Neuron (in vitro differentiated cells): Measurements from ENCODE around the gene ABCA2.
"Not testable (repeated sequence)": the region's sequence is repeated elsewhere in the genome, so short reads cannot be mapped to it uniquely, and the experiment has no call there.

ENCODE experiments used
- H2AFZ ChIP-seq: one replicate; pipeline ENCODE4 v1.6.1; 2013; ENCODE audit warnings: low read depth, mild to moderate bottlenecking, inconsistent platforms, low read length, moderate library complexity
- H3K27me3 ChIP-seq: one replicate; pipeline ENCODE4 v1.6.1; 2013; ENCODE audit warnings: low read length; ENCODE audit not compliant: insufficient read depth
- H3K36me3 ChIP-seq: one replicate; pipeline ENCODE4 v1.6.1; 2013; ENCODE audit warnings: low read length; ENCODE audit not compliant: insufficient read depth
- H3K4me1 ChIP-seq: one replicate; pipeline ENCODE4 v1.6.1; 2013; ENCODE audit warnings: low read length; ENCODE audit not compliant: insufficient read depth
- H3K4me3 ChIP-seq: 2 replicates; pipeline ENCODE4 v1.5.1; 2013; ENCODE audit warnings: mild to moderate bottlenecking, low read length, moderate library complexity
- H3K9me3 ChIP-seq: one replicate; pipeline ENCODE4 v1.6.1; 2013; ENCODE audit warnings: low read length

ABCA2 gene

DNA sequence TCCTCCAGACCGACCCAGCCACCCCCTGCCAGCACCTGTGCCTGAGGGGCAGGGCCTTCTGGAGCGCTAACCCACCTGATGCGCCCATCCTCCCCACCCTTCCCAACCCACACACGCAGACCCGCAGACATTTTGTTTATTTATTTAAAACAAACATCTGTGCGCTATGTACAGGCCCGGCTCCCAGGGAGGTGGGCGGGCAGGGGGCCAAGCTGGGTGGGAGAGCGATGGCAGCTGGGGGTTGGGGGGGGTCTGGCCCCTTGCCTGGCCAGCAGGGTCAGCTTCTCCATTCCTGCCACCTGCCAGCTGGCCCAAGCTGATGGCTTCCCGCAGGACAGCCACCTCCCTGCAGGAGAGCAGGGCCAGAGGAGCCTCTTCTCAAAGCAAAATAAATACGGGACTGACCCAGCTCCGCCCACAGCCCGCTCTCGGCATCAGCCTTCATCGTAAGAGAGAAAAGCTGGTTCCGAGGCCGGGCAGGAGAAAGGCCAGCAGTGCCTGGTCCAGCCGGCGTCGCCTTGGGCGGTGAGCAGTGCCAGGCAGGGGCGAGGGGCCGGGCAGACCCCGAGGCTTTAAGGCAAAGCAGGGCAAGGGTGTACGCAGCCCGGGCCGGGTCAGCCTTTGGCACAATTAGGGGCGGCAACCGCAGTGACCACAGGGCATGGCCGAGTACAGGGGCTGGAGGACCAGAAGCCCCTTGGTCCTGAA, 20.8 kb downstream of the ABCA2 start:
- H3K4me1 ChIP-seq = no peaks in the 10 kb centered on the region
- H3K4me3 ChIP-seq = no peak overlapping the region
- no peak overlapping the region for H2AFZ ChIP-seq
- no peaks in the 10 kb centered on the region for H3K9me3 ChIP-seq
- H3K27me3 ChIP-seq = no peaks in the 10 kb centered on the region
- H3K36me3 ChIP-seq = peaks cover 8% of the 10 kb centered on the region

DNA sequence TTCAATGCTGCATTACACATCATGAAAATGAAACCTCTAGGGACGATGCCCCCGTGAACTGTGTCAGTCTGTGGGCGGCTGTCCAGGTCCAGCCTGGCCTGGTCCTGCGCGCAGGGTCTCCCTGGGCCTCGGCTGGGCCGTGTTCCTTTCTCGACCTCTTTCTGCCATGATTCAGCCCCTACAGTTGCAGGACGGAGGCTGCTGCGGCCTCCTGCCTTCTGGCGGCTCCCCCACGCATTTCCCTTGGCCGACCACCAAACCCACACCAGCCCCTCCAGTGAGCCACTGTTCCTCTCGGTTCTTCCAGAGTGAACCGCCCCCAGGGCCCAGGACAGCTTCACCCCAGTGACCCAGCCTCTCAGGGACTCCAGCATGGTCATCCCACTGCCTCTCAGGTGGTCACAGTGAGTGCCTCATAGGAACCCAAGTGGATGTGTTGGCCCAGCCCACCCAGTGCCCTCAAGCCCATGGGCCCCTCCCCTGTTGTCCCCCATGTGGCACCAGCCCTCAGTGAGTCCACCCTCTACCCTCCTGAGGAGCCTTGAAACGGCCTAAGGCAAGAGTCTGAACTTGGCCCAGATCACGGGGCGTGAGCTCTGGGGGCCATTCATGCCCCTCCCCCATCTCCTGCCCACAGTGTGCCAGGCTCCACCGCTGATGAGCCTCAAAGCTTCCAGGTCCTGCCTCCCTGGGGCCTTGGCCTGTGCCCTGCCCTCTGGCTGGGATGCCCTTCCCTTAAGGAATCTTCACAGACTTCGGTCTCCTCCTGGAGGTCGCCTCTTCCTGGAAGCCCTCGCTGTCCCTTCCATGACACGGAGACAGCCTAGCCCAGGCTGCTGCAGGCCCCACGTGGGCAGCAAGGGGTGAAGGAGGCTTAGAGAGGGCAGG, 21.7 kb downstream of the ABCA2 start:
- Histone ChIP-seq H3K4me1 (no peaks in the 10 kb centered on the region), H3K4me3 (no peak overlapping the region), H3K27me3 (no peaks in the 10 kb centered on the region), H2AFZ (no peak overlapping the region), H3K9me3 (no peaks in the 10 kb centered on the region), H3K36me3 (peaks cover 3% of the 10 kb centered on the region)

DNA sequence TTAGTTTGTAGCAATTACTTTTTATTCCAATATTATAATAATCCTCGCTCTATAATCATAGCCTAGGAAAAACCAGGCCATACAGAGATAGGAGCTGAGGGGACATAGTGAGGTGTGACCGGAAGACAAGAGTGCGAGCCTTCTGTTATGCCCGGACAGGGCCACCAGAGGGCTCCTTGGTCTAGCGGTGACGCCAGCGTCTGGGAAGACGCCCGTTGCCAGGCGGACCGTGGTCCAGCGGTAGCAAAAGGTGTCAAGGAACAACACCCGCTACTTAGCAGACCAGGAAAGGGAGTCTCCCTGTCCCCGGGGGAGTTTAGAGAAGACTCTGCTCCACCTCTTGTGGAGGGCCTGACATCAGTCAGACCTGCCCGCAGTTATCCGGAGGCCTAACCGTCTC, 23.8 kb downstream of the ABCA2 start:
- not testable (repeated sequence) for H3K4me3 ChIP-seq, H3K9me3 ChIP-seq, H2AFZ ChIP-seq, H3K4me1 ChIP-seq, H3K36me3 ChIP-seq, H3K27me3 ChIP-seq

DNA sequence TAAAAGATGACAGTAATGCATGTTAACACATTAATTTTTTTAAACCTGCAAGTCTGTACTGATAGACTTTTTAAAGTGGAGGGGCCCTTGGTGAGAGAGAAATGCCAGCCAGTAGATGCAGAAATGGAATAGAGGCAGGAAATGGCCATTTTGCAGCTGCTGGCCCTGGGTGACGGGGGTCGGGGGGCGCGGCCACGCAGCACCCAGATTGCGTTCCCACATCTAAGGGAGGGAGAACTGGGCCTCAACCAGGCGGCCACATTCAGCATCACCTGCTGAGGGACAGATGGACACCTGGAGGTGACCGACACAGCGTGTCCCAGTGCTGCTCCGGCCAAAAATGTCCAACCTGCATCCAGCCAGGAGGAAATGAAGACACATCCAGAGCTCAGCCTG, 25.4 kb downstream of the ABCA2 start:
- Histone ChIP-seq H2AFZ (no peak overlapping the region), H3K4me3 (no peak overlapping the region), H3K4me1 (no peaks in the 10 kb centered on the region), H3K27me3 (no peaks in the 10 kb centered on the region), H3K36me3 (no peaks in the 10 kb centered on the region), H3K9me3 (no peaks in the 10 kb centered on the region)

DNA sequence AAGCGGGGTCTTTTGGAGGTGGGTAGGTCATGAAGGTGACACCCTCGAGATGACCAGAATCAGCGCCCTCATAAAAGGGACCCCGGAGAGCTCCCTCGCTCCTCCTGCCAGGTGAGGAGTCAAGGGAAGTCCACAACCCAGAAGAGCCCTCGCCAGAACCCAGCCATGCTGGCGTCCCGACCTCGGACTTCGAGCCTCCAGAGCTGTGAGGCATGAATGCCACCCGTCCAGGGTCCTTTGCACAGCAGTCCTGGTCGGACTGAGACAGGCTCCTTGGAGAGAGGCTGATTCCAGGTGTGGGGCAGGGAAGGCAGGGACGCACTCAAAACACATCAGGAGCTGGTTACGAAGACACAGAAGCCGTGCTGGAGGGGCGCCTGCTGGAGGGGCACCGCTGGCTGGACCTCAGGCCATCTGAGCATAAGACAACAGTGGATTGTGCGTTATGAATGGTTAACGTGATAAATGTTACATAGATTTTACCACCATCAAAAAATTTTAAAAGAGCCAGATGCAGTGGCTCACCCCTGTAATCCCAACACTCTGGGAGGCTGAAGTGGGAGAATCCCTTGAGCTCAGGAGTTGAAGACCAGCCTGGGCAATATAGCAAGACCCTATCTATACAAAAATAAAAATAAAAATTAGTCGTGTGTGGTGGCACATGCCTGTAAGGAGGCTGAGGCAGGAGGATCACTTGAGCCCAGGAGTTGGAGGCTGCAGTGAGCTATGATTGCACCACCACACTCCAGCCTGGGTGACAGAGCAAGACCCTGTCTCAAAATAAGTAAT, 26.0 kb downstream of the ABCA2 start:
- Histone ChIP-seq H2AFZ (no peak overlapping the region), H3K27me3 (no peaks in the 10 kb centered on the region), H3K36me3 (no peaks in the 10 kb centered on the region), H3K9me3 (no peaks in the 10 kb centered on the region), H3K4me3 (no peak overlapping the region), H3K4me1 (no peaks in the 10 kb centered on the region)

DNA sequence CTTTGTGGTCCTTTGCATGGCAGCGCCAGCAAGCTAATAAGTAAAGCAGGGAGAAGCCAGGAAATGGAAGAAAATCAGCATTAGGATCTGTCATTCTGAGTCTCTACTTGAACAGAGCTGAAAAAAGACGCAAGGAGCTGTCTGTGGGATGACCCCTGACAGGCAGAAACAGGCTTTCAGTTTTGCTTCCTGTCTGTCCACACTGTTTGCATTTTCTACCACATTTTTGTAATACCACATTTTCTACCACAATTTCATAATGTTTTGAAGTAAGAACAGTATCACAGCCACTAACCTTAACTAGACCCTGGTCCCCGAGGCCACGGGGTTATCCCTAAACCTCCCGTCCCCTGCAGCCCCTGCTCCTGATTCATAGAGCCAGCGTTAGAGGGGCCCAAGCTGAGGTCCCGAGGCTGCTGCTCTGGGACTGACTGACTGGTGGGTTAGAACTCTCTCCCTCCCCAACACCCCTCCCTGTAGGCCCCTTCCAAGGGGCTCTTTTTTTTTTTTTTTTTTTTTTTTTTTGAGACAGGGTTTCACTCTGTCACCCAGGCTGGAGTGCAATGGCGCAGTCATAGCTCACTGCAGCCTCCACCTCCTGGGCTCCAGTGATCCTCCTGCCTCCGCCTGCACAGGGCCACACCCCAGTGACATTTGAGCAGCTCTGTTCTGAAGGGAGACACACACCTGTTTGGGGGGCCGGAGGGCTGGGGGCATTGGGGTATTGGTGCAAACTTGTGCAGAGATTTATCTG, 27.7 kb downstream of the ABCA2 start:
- Histone ChIP-seq H3K4me3 (no peak overlapping the region), H3K27me3 (no peaks in the 10 kb centered on the region), H3K36me3 (no peaks in the 10 kb centered on the region), H3K4me1 (no peaks in the 10 kb centered on the region), H2AFZ (no peak overlapping the region), H3K9me3 (no peaks in the 10 kb centered on the region)

DNA sequence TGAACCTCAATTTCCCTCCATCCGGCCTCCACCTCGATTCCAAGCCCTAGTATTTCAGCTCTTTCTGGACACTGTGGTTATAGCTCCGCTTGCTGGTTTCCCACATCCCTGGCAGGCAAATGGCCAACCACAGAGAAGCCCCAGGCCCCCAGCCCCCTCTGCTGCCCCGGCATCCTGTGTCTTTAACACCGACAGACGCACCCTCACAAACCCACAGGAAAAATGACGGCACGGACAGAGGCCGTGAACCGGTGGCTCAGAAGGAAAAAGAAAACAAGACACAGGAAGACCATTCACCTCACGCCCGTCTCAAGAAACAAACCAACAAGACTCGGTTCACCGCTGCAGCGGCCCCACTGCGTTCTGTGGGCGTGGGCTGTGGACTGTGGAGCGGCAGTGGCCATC, 30.2 kb downstream of the ABCA2 start:
- Histone ChIP-seq H3K36me3 (peaks cover 12% of the 10 kb centered on the region), H2AFZ (no peak overlapping the region), H3K27me3 (no peaks in the 10 kb centered on the region), H3K4me1 (peaks cover 5% of the 10 kb centered on the region), H3K9me3 (no peaks in the 10 kb centered on the region), H3K4me3 (no peak overlapping the region)

DNA sequence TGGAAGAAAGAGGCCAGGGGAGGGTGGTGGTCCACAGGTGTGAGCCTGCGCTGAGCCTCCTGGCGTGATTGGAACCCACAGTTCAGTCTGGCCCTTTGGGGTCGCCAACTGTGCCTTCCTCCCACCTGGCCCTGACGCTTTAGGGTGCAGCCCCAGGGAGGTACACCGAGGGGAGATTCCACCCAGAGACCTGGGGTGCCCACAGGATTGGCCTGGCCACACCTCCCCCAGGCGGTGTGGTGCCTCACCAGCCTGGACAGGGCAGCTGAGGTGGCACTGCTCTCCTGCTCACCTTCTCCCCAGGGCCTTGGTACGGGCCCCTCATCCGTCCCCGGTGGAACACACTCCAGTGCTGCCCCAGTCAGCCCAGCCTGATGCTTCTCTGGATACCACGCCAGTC, 30.7 kb downstream of the ABCA2 start:
- no peaks in the 10 kb centered on the region for H3K9me3 ChIP-seq
- no peak overlapping the region for H2AFZ ChIP-seq
- peaks cover 7% of the 10 kb centered on the region for H3K4me1 ChIP-seq
- no peak overlapping the region for H3K4me3 ChIP-seq
- H3K36me3 ChIP-seq = peaks cover 12% of the 10 kb centered on the region
- H3K27me3 ChIP-seq = no peaks in the 10 kb centered on the region

DNA sequence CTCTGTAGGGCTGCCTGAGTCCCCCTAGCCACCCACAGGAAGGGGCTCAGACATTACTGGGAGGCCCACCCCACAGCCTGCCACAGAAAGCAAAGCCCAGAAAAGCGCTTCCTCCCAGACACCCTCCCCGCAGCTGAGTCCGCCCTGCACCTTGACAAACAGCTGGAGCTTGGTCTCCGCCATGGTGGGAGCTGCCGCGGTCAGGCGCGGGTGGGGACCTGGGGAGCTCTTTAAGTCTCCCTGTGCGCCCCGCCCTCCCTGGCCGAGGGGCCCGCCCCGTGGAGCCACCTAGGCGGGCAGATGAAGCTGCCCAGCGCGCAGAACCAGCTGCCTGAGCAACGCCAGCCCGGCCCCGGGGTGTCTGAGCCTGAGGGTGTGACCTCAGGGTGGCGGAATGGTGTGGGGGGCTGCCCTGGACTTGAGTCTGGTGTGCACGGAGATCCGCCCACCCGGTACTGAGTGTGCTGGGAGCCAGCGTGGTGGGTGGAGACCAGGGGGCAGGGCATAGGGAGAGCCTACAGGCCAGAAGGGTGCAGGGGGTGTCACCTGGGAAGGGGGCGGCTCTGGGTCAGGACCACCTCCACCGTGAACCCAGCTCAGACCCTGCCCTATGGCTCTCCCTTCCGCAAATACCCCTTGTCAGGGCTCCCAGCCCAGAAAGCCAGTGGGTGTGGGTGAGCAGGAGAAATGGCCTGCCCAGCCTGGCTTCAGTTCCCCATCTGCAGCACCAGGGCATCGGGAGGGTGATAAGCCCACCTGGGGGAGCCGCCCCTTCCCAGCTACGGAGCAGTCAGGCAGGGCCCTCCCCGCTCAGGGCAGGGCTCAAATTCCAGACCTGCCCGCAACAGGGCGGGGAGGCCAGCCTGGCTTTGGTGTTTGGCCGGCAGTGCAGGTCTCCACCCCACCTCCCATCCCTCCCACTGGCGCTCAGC, 31.4 kb downstream of the ABCA2 start, which contains the start of gene CLIC3:
CLIC3 (minus strand) TSS at position 208 of the 932 bp plus-strand sequence; CDS start at position 183, 25 bp downstream.
- Histone ChIP-seq H2AFZ (no peak within 1 kb of the TSS), H3K4me1 (peaks cover 7% of the 10 kb centered on the region), H3K9me3 (no peaks in the 10 kb centered on the region), H3K4me3 (no peak within 1 kb of the TSS), H3K36me3 (peaks cover 12% of the 10 kb centered on the region), H3K27me3 (no peaks in the 10 kb centered on the region)

DNA sequence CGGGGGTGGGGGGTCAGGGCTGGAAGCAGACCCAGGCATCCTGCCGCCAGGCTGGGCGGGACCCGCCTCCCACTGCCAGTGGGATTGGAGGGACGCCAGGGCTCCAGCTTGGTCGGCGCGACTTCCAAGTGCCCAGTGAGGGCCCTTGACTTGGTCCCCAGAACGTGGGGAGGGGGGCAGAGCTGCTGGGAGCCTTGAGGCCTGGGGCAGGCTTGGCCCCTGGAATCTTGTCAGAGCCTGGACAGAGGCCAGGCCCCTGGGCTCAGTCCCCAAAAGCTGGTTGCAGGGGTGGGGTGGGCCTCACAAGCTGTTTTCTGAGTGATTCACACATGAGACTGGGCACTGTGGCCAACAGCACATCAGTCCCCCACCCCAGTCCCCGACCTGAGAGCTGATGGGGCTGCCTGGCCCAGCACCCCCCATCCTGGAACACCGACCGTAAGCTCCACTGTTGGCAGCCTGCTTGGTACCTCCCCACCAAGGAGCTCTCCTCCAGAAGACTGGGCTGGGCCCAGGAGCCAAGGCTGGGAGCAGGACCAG, 32.2 kb downstream of the ABCA2 start:
- Histone ChIP-seq H3K4me1 (peaks cover 7% of the 10 kb centered on the region), H3K4me3 (no peak overlapping the region), H2AFZ (no peak overlapping the region), H3K36me3 (peaks cover 12% of the 10 kb centered on the region), H3K27me3 (no peaks in the 10 kb centered on the region), H3K9me3 (no peaks in the 10 kb centered on the region)

DNA sequence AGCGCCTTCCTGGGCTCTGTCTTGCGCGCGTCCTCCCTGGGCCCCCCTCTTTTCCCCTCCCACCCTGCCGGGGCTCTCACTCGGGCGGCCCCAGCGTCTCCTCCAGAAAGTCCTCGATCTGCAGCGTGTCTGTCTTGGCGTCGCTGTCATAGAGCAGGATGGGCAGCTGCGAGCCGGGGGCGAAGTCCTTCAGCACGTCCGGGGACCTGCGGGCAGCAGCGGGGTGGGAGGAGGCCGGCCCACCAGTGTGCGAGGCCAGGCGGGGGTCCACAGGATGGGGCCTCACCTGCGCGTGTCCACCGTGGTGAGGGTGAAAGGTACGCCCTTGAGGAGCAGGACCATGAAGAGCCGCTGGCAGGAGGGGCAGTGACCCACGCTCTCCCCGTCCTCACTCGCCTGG, 32.7 kb downstream of the ABCA2 start:
- peaks cover 7% of the 10 kb centered on the region for H3K4me1 ChIP-seq
- H3K36me3 ChIP-seq = peaks cover 12% of the 10 kb centered on the region
- H3K9me3 ChIP-seq = no peaks in the 10 kb centered on the region
- no peaks in the 10 kb centered on the region for H3K27me3 ChIP-seq
- no peak overlapping the region for H2AFZ ChIP-seq
- H3K4me3 ChIP-seq = no peak overlapping the region

DNA sequence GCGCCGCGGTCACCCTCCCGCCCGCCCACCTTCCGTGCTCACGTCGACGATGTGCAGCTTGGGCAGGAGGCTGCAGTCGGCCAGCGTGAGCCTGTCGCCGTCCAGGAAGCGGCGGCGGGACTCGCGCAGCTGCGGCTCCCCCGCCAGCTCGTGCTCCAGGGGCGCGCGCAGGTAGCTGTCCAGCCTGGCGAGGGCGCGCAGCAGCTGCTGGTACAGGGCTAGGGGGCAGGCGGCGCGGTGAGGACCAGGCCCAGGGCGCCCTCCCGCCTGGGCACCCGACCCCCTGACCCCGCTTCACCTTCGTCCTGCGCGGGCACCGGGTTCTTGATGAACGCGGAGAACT, 33.2 kb downstream of the ABCA2 start:
- H3K27me3 ChIP-seq = no peaks in the 10 kb centered on the region
- H2AFZ ChIP-seq = no peak overlapping the region
- H3K36me3 ChIP-seq = peaks cover 12% of the 10 kb centered on the region
- H3K4me3 ChIP-seq = no peak overlapping the region
- H3K9me3 ChIP-seq = no peaks in the 10 kb centered on the region
- H3K4me1 ChIP-seq = peaks cover 8% of the 10 kb centered on the region
